ENCODE measurements around the gene FBXO10. TPM values are rescaled to one million over a fixed set of nuclear protein-coding genes. Genes with fewer than 3 reads are reported as not detected.
A peak's percentile ranks its signal among the peaks of the same experiment; 100 is the strongest.
"Not testable (repeated sequence)": the region's sequence is repeated elsewhere in the genome, so short reads cannot be mapped to it uniquely, and the experiment has no call there.

FBXO10 gene
- total RNA-seq, 1 donor: 16.4 TPM

GRCh38 chr9:37474438-37474837 is 101.7 kb downstream of the FBXO10 start:
- no peak for TF ChIP-seq CTCF (IDR thresholded peaks at IDR 0.05; ENCODE audit: insufficient read depth, low read depth, low read length)
- H3K4me3 ChIP-seq (ENCODE audit: low read depth, low read length): no peak overlapping the region
- DNase-seq (ENCODE audit: low read depth): no peak

DNA sequence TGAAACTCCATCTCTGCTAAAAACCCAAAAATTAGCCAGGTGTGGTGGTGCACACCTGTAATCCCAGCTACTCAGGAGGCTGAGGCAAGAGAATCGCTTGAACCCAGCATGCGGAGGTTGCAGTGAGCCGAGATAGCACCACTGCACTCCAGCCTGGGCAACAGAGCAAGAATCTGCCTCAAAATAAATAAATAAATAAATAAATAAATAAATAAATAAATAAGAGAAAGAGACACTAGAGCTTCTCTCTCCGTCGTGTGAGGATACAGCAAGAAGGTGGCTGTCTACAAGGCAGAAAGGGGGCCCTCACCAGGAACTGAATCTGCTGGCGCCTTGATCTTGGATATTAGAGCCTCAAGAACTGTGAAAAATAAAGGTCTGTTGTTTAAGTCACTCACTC is 102.2 kb downstream of the FBXO10 start:
- DNase-seq (ENCODE audit: low read depth); H3K4me3 ChIP-seq (ENCODE audit: low read depth, low read length): not testable (repeated sequence)

GRCh38 chr9:37471942-37472684 is 104.1 kb downstream of the FBXO10 start:
- peak; percentile 93 for DNase-seq (ENCODE audit: low read depth)
- peak overlapping the region; percentile 60 for H3K4me3 ChIP-seq (ENCODE audit: low read depth, low read length)
- no peak for TF ChIP-seq CTCF (IDR thresholded peaks at IDR 0.05; ENCODE audit: insufficient read depth, low read depth, low read length)

DNA sequence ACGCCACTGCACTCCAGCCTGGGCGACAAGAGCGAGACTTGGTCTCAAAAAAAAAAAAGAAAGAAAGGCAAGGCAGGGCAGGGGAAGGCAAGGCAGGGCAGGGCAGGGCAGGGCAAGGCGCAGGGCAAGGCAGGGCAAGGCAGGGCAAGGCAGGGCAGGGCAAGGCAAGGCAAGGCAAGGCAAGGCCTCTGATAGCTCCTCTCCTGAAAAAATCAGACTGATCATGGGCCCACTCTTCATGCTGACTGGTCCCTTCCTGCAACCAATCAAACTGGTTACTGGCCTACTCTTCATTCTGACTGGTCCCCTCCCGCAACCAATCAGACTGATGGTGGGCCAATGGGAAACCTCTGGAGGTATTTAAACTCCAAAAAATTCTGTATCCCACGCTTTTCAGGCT is 107.6 kb downstream of the FBXO10 start:
- DNase-seq (ENCODE audit: low read depth): no peak
- TF ChIP-seq CTCF (IDR thresholded peaks at IDR 0.05; ENCODE audit: insufficient read depth, low read depth, low read length): no peak
- H3K4me3 ChIP-seq (ENCODE audit: low read depth, low read length): no peak overlapping the region

DNA sequence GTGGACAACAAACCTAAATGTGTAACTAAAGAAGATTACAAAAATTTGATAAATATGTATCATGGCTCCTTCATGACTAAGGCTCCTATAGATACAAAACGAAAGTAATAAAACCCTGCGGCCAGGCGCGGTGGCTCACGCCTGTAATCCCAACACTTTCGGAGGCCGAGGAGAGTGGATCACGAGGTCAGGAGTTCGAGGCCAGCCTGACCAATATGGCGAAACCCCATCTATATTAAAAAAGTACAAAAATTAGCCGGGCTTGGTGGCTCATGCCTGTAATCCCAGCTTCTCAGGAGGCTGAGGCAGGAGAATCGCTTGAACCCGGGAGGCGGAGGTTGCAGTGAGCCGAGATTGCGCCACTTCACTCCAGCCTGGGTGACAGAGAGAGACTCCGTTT is 108.7 kb downstream of the FBXO10 start:
- peak overlapping the region; percentile 34 for H3K4me3 ChIP-seq (ENCODE audit: low read depth, low read length)

GRCh38 chr9:37466037-37466709 is 110.0 kb downstream of the FBXO10 start:
- TF ChIP-seq CTCF (IDR thresholded peaks at IDR 0.05; ENCODE audit: insufficient read depth, low read depth, low read length): no peak
- DNase-seq (ENCODE audit: low read depth): peak; percentile 91
- peak overlapping the region; percentile 87 for H3K4me3 ChIP-seq (ENCODE audit: low read depth, low read length)

More for the DNA sequence above, 108.7 kb downstream of the FBXO10 start:
- DNase-seq (ENCODE audit: low read depth): peak; percentile 55

DNA sequence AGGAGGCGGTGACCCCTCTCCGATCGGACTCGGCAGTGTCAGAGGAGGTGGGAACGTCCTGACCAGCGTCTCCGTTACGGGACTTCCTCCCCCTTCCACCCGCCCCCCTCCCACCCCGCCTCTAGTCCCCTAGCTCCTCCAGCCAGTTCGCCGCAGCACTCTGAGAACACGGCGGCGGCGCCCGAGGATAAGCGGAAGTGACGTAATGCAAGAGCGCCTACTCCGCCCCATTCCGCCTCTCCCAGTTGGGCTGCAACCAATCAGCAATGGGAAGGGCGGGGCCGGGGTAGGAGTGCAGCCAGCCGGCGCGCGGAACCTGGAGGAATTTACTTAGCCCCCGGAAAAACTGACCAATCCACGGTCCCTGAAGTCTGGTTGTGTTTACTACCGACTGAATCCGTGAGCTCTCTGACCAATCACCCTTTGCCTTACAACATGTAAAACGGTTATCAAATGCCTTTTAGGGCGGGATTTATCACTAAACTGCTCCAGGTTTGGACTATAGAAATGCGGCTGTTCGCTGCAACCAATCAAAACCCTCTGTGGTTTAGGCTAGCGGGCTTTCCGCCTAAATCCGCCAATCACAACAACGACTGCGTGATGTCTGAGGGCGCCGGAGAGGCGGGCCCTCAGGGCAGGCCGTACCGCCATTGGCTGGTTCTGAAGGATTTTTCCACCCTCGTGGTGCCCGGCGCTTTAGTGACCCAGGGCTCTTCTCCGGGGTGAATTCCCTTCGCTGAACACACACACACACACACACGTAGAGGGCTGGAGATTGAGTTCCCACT is 110.7 kb downstream of the FBXO10 start, which contains the start of gene ZBTB5:
ZBTB5 (minus strand) TSS at position 202 of the 788 bp plus-strand sequence. CDS start 22,899 bp downstream, outside the sequence.
- H3K4me3 ChIP-seq (ENCODE audit: low read depth, low read length): peak within 1 kb of the TSS; percentile 87
- TF ChIP-seq CTCF (IDR thresholded peaks at IDR 0.05; ENCODE audit: insufficient read depth, low read depth, low read length): no peak
- peak; percentile 100 for DNase-seq (ENCODE audit: low read depth)
